ENCODE data around the gene ALDH1B1. TPM values are rescaled to one million over a fixed set of nuclear protein-coding genes. Genes with fewer than 3 reads are reported as not detected.

ALDH1B1 gene
- total RNA-seq, 5 donors from 2014 or later (not counting 1 experiment from before 2014, with no cell fraction given) = 2.0 to 8.2 (median 5.2) TPM

DNA sequence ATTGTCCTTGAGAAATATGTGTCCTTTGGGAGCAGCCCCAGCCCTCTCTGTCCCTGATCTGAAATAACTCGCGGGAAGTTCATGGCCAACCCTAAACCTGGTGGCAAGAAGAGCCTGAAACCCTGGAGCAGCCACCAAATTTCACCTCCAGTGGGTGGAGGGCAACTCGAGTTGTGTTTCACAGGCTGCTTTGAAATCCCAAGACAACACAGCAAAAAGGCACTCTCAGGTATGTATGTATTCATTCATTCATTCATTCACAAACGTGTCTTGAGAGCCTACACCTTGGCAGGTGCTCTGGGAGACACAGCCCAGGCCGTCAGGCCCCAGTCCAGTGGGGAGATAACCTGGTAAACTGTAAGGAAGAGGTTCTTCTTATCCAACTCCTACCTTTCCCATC, 35.7 kb upstream of the ALDH1B1 start:
- Histone ChIP-seq H3K27me3 (replicated peaks in 1 of 2; ENCODE audit: control insufficient read depth in 2 of 2, extremely low read depth in 1 of 2, insufficient read depth in 2 of 2, low read length in 1 of 2) (peaks cover 0 to 1% of the 10 kb centered on the region in 2 experiments), H3K4me3 (ENCODE audit: control insufficient read depth in 1 of 2, extremely low read depth in 1 of 2, low read length in 1 of 2) (no peak overlapping the region), H3K4me1 (ENCODE audit: control insufficient read depth in 1 of 2, extremely low read depth in 1 of 2, insufficient read depth in 2 of 2, low read length in 2 of 2) (no peaks in the 10 kb centered on the region), H3K27ac (ENCODE audit: low read length) (no peak overlapping the region), H3K9me3 (no peaks in the 10 kb centered on the region), H3K36me3 (ENCODE audit: control insufficient read depth in 2 of 2, extremely low read depth in 1 of 2, insufficient read depth in 1 of 2, low read length in 1 of 2) (no peaks in the 10 kb centered on the region)
- ATAC-seq (replicated peaks in 1 of 4) (no peak), DNase-seq (no peak)
- Mint-ChIP-seq H3K4me1 (no peaks in the 10 kb centered on the region), H3K4me3 (no peak overlapping the region), H3K27me3 (no peaks in the 10 kb centered on the region), H3K36me3 (no peaks in the 10 kb centered on the region), H3K9me3 (no peaks in the 10 kb centered on the region), H3K27ac (no peak overlapping the region)
- POLR2A ChIA-PET = no interaction called here
- 100% methylated on average over 2 of the region's 5 CpGs for WGBS (ENCODE audit: insufficient coverage)
- CTCF ChIA-PET = no interaction called here

DNA sequence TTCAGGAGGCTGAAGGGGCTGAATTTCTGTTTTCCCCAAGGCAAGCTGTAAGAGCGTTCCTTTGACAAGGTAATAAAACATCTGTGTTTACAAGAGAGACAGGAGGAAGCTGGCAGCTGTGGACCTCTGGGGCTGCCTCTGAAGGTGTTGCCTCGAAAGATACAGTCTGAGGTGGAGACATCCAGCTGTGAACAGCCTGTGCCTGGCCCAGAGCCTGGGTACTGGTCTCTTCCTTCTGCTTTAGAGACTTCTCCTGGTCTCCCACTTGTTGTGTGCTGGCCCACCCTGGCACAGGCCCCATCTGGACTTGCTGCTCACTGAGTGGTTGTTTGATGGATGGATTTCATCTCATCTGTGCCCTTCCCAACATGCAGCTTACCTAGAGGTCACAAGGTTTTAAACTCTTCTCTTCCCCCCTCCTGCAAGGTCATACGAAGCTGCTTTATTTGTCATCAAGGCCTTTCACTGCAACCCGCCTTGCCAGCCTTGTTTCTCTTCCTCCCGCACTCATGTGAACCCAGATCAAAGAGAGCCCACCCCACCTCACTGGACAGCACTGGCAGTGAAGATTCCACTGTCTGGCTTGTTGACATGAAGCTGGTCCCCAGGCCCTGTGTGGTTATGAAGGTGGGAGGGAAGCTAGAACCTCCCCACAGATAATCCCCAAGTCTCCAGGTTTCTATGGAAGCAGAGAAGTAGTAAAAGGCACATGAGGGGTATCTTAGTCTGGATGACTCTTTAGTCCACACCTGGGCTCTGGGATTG, 35.0 kb upstream of the ALDH1B1 start:
- Histone ChIP-seq H3K27me3 (replicated peaks in 1 of 2; ENCODE audit: control insufficient read depth in 2 of 2, extremely low read depth in 1 of 2, insufficient read depth in 2 of 2, low read length in 1 of 2) (no peaks in the 10 kb centered on the region), H3K9me3 (no peaks in the 10 kb centered on the region), H3K27ac (ENCODE audit: low read length) (no peak overlapping the region), H3K36me3 (ENCODE audit: control insufficient read depth in 2 of 2, extremely low read depth in 1 of 2, insufficient read depth in 1 of 2, low read length in 1 of 2) (no peaks in the 10 kb centered on the region), H3K4me3 (ENCODE audit: control insufficient read depth in 1 of 2, extremely low read depth in 1 of 2, low read length in 1 of 2) (no peak overlapping the region), H3K4me1 (ENCODE audit: control insufficient read depth in 1 of 2, extremely low read depth in 1 of 2, insufficient read depth in 2 of 2, low read length in 2 of 2) (no peaks in the 10 kb centered on the region)
- Mint-ChIP-seq H3K4me1 (no peaks in the 10 kb centered on the region), H3K4me3 (no peak overlapping the region), H3K9me3 (no peaks in the 10 kb centered on the region), H3K27me3 (no peaks in the 10 kb centered on the region), H3K36me3 (no peaks in the 10 kb centered on the region), H3K27ac (no peak overlapping the region)
- WGBS (ENCODE audit: insufficient coverage) = 78% methylated on average over 5 of the region's 5 CpGs
- CTCF ChIA-PET = interaction anchor here in 1 of 2 donors (0.5 kb wide), 1 partner anchor 73 kb away, joined by 4 read pairs; no protein-coding TSS in a partner anchor
- POLR2A ChIA-PET = no interaction called here
- DNase-seq = no peak
- no peak for ATAC-seq (replicated peaks in 1 of 4)

DNA sequence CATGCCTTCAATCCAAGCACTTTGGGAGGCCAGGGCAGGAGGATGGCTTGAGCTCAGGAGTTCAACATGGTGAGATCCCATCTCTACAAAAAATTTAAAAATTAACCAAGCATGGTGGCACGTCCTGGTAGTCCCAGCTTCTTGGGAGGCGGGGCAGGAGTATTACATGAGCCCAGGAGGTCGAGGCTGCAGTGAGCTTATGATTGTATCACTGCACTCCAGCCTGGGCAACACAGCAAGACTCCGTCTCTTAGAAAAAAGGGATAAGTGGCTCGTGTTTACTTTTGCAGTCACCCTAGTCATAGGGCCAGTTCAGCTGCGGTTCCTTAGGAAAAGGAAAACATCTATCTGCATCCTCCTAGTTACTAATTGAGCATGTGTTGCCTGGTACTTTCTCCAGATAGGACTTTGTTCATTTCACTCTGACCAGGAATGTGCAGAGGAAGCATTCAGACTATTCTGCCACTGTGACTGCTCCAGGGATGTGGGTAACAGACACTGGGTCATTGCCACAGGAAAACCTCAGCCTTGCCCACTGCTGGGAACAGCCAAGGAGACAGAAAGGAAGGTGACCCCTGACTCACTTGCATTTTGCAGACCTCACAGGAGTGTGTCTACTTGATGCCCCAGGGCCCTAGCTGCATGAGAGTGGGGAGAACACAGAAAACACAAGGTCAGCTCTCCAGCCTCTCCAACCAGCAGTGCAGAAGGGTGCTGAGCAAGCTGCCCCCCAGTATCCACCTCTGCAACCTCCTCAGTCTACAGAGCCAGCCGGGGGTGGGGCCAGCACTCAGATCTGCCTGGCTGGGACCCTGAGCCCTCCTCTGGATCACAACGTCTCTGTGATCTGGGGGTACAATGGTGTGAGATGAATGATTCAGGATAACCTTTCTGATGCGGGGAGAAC, 33.9 kb upstream of the ALDH1B1 start:
- no peaks in the 10 kb centered on the region for H3K9me3 Mint-ChIP-seq
- Histone ChIP-seq H3K9me3 (no peaks in the 10 kb centered on the region), H3K36me3 (ENCODE audit: control insufficient read depth in 2 of 2, extremely low read depth in 1 of 2, insufficient read depth in 1 of 2, low read length in 1 of 2) (no peaks in the 10 kb centered on the region), H3K27me3 (replicated peaks in 1 of 2; ENCODE audit: control insufficient read depth in 2 of 2, extremely low read depth in 1 of 2, insufficient read depth in 2 of 2, low read length in 1 of 2) (no peaks in the 10 kb centered on the region), H3K4me1 (ENCODE audit: control insufficient read depth in 1 of 2, extremely low read depth in 1 of 2, insufficient read depth in 2 of 2, low read length in 2 of 2) (no peaks in the 10 kb centered on the region), H3K27ac (ENCODE audit: low read length) (no peak overlapping the region), H3K4me3 (ENCODE audit: control insufficient read depth in 1 of 2, extremely low read depth in 1 of 2, low read length in 1 of 2) (no peak overlapping the region)
- CTCF ChIA-PET = interaction anchor here in 1 of 2 donors (0.5 kb wide), 1 partner anchor 74 kb away, joined by 4 read pairs; no protein-coding TSS in a partner anchor
- H3K4me1 Mint-ChIP-seq = peaks cover 4 to 7% (median 5%) of the 10 kb centered on the region in 3 donors
- H3K27ac Mint-ChIP-seq = no peak overlapping the region
- H3K4me3 Mint-ChIP-seq = no peak overlapping the region
- DNase-seq (no peak), ATAC-seq (replicated peaks in 1 of 4) (no peak)
- H3K36me3 Mint-ChIP-seq = no peaks in the 10 kb centered on the region
- H3K27me3 Mint-ChIP-seq = peaks cover 0 to 4% of the 10 kb centered on the region in 2 donors
- POLR2A ChIA-PET = no interaction called here
- 47% methylated on average over 6 of the region's 9 CpGs for WGBS (ENCODE audit: insufficient coverage)

DNA sequence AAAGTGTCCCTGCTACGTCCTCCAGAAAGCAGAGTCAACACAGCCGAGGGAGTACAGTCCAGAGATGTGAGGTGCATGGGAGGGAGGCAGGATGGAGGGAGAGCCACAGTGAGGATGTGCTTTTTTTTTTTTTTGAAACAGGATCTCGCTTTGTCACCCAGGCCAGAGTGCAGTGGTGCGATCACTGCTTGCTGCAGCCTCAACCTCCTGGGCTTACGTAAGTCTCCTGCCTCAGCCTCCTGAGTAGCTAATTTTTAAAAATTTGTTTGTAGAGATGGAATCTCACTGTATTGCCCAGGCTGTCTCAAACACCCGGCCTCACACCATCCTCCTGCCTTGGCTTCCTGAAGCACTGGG, 33.2 kb upstream of the ALDH1B1 start:
- DNase-seq = no peak
- no peaks in the 10 kb centered on the region for H3K36me3 ChIP-seq (ENCODE audit: control insufficient read depth in 2 of 2, extremely low read depth in 1 of 2, insufficient read depth in 1 of 2, low read length in 1 of 2)
- H3K27ac Mint-ChIP-seq = no peak overlapping the region
- no peaks in the 10 kb centered on the region for H3K9me3 Mint-ChIP-seq
- POLR2A ChIA-PET = no interaction called here
- CTCF ChIA-PET = interaction anchor here in 1 of 2 donors (0.7 kb wide), 1 partner anchor 109 kb away, joined by 3 read pairs; no protein-coding TSS in a partner anchor
- H3K4me1 ChIP-seq (ENCODE audit: control insufficient read depth in 1 of 2, extremely low read depth in 1 of 2, insufficient read depth in 2 of 2, low read length in 2 of 2) = no peaks in the 10 kb centered on the region
- ATAC-seq (replicated peaks in 1 of 4) = no peak
- no peak overlapping the region for H3K27ac ChIP-seq (ENCODE audit: low read length)
- no peak overlapping the region for H3K4me3 ChIP-seq (ENCODE audit: control insufficient read depth in 1 of 2, extremely low read depth in 1 of 2, low read length in 1 of 2)
- H3K36me3 Mint-ChIP-seq = no peaks in the 10 kb centered on the region
- H3K4me3 Mint-ChIP-seq = no peak overlapping the region
- peaks cover 4 to 7% (median 5%) of the 10 kb centered on the region in 3 donors for H3K4me1 Mint-ChIP-seq
- WGBS (ENCODE audit: insufficient coverage) = 100% methylated on average over 4 of the region's 6 CpGs
- H3K27me3 ChIP-seq (replicated peaks in 1 of 2; ENCODE audit: control insufficient read depth in 2 of 2, extremely low read depth in 1 of 2, insufficient read depth in 2 of 2, low read length in 1 of 2) = no peaks in the 10 kb centered on the region
- H3K9me3 ChIP-seq = no peaks in the 10 kb centered on the region
- peaks cover 4% of the 10 kb centered on the region in 2 donors for H3K27me3 Mint-ChIP-seq

DNA sequence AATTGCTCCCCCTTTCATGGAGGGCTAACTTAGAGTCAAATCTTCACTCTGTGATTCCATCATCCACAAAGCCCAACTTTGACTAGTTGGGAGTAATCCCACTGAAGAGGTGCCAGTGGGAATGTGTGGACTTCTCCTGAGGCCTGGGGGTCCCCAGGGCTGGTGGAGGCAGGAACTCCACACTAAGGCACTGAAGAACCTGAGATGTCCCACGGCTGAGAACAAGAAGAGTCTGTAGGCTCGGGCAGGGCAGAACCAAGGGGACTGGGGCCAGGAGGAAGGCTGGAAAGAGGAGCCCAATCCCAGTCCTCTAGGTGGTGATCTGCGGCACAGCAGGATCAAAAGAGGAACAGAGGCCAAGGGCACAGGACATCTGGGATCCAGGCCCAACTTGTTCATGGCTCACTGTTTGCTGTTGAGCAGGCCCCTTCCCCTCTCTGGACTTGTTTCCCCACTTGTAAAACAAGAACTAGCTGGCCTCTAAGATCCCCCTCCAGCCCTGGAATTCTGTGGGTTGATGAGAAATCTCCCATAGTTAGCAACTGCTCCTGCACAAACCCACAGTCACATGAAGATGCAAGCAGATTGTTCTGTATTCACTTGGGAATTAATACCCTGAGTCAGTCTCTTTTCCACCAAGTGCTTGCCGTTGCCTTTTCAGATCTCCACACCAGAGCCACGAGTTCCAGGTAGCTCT, 32.7 kb upstream of the ALDH1B1 start:
- H3K4me1 ChIP-seq (ENCODE audit: control insufficient read depth in 1 of 2, extremely low read depth in 1 of 2, insufficient read depth in 2 of 2, low read length in 2 of 2) = no peaks in the 10 kb centered on the region
- Mint-ChIP-seq H3K4me1 (peaks cover 4 to 7% (median 5%) of the 10 kb centered on the region in 3 donors), H3K27me3 (peaks cover 4% of the 10 kb centered on the region in 2 donors), H3K9me3 (no peaks in the 10 kb centered on the region), H3K36me3 (no peaks in the 10 kb centered on the region), H3K27ac (no peak overlapping the region), H3K4me3 (no peak overlapping the region)
- H3K9me3 ChIP-seq = no peaks in the 10 kb centered on the region
- DNase-seq (no peak), ATAC-seq (replicated peaks in 1 of 4) (no peak)
- H3K27ac ChIP-seq (ENCODE audit: low read length) = no peak overlapping the region
- H3K36me3 ChIP-seq (ENCODE audit: control insufficient read depth in 2 of 2, extremely low read depth in 1 of 2, insufficient read depth in 1 of 2, low read length in 1 of 2) = no peaks in the 10 kb centered on the region
- POLR2A ChIA-PET = no interaction called here
- CTCF ChIA-PET = interaction anchor here in 1 of 2 donors (0.7 kb wide), 1 partner anchor 109 kb away, joined by 3 read pairs; no protein-coding TSS in a partner anchor
- no peaks in the 10 kb centered on the region for H3K27me3 ChIP-seq (replicated peaks in 1 of 2; ENCODE audit: control insufficient read depth in 2 of 2, extremely low read depth in 1 of 2, insufficient read depth in 2 of 2, low read length in 1 of 2)
- WGBS (ENCODE audit: insufficient coverage) = 55% methylated on average over 5 of the region's 5 CpGs
- no peak overlapping the region for H3K4me3 ChIP-seq (ENCODE audit: control insufficient read depth in 1 of 2, extremely low read depth in 1 of 2, low read length in 1 of 2)

DNA sequence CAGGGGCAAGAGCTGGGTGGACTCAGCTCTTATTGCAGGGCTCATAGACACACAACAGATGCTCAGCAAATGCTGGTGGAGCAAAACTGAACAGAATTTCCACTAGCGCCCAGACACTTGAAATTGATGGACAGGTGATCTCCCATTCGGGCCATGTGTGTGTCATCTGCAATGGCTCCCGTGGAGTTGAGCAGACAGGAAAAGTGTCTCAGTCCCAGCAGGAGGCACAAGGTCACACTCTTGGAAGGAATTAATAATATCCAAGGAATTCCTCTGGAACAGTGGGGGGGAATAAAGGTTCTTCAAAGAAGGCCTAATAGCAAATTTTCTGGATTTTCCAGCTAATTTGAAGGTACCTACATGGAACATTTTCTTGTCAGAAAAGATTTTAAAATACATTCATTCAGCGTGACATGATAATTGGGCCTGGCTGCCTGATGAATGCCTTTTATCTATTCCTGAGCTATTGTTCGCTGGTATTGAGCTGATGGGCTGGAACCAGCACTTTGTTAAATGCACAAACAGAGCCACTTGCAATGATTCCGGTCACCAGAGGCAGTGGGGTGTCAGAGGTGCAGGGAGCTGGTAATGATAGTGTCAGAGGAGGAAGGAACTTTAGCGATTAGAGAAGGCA, 31.5 kb upstream of the ALDH1B1 start:
- peaks cover 4 to 8% of the 10 kb centered on the region in 2 donors for H3K27me3 Mint-ChIP-seq
- peaks cover 4 to 7% (median 5%) of the 10 kb centered on the region in 3 donors for H3K4me1 Mint-ChIP-seq
- 82% methylated on average over 5 of the region's 7 CpGs for WGBS (ENCODE audit: insufficient coverage)
- Histone ChIP-seq H3K27me3 (replicated peaks in 1 of 2; ENCODE audit: control insufficient read depth in 2 of 2, extremely low read depth in 1 of 2, insufficient read depth in 2 of 2, low read length in 1 of 2) (no peaks in the 10 kb centered on the region), H3K9me3 (no peaks in the 10 kb centered on the region), H3K36me3 (ENCODE audit: control insufficient read depth in 2 of 2, extremely low read depth in 1 of 2, insufficient read depth in 1 of 2, low read length in 1 of 2) (no peaks in the 10 kb centered on the region), H3K4me3 (ENCODE audit: control insufficient read depth in 1 of 2, extremely low read depth in 1 of 2, low read length in 1 of 2) (no peak overlapping the region), H3K4me1 (ENCODE audit: control insufficient read depth in 1 of 2, extremely low read depth in 1 of 2, insufficient read depth in 2 of 2, low read length in 2 of 2) (no peaks in the 10 kb centered on the region), H3K27ac (ENCODE audit: low read length) (no peak overlapping the region)
- no peak overlapping the region for H3K4me3 Mint-ChIP-seq
- H3K36me3 Mint-ChIP-seq = no peaks in the 10 kb centered on the region
- ChIA-PET CTCF (no interaction called here), POLR2A (no interaction called here)
- H3K9me3 Mint-ChIP-seq = no peaks in the 10 kb centered on the region
- no peak for DNase-seq
- no peak overlapping the region for H3K27ac Mint-ChIP-seq
- no peak for ATAC-seq (replicated peaks in 1 of 4)
